HepG2 (cell line): ENCODE data around the gene NAV2. TPM values are rescaled to one million over a fixed set of nuclear protein-coding genes. Genes with fewer than 3 reads are reported as not detected.

Source experiments
- ATAC-seq: fragments of 200-7000 bp; cut with Tn5 transposase; 3 replicates; pipeline ENCODE4 v1.9.1; 2020; ENCODE audit warnings: mild to moderate bottlenecking, moderate library complexity
- BruUV-seq: library from RNA; stranded (reverse); fragments of 400-500 nt; replicated peaks from 2 replicates; lab custom pipeline; 2021; lab: Mats Ljungman, UMichigan
- CTCF ChIA-PET: fragments of 300-600 bp; formaldehyde crosslinking; extraction: SDS; loops from one replicate; lab custom pipeline; 2021; ENCODE audit warnings: low total read pairs, inconsistent platforms, low intra/inter-chr PET ratio; lab: Yijun Ruan, JAX
- POLR2A ChIA-PET: fragments of 350-600 bp; sonication (Branson Sonifier 250); formaldehyde crosslinking; loops from one replicate; lab custom pipeline; 2020; ENCODE audit warnings: antibody characterized with exemption, inconsistent platforms; lab: Yijun Ruan, JAX
- DNase-seq: peaks from one replicate; pipeline ENCODE4 v3.0.0-alpha.2; 2015; ENCODE audit warnings: low spot score
- FAIRE-seq: peaks from 3 replicates; lab custom pipeline; 2011; peaks lifted over from hg19 to GRCh38; lab: Jason Lieb, UNC
- H2AFZ ChIP-seq: one replicate; pipeline ENCODE4 v1.6.1; 2011; ENCODE audit warnings: low read length, inconsistent platforms
- H3K27ac ChIP-seq: fragments of 300-600 bp; 3 replicates; pipeline ENCODE4 v1.8.0; 2011; ENCODE audit warnings: mixed run types, mild to moderate bottlenecking, mixed read lengths, low read length, inconsistent platforms; ENCODE audit not compliant: insufficient read depth; ENCODE audit errors: extremely low read length
- H3K27me3 ChIP-seq, 2 experiments: fragments of 200-600 bp in 1 of 2; 2 replicates in 1 of 2; 3 replicates in 1 of 2; pipeline versions ENCODE4 v1.6.0 to v1.8.0; 2011; ENCODE audit warnings: low read length in 2 of 2, mild to moderate bottlenecking in 2 of 2, moderate library complexity in 2 of 2, inconsistent platforms in 1 of 2; ENCODE audit not compliant: insufficient read depth in 2 of 2, control insufficient read depth in 1 of 2
- H3K36me3 ChIP-seq, 2 experiments: fragments of 200-600 bp in 1 of 2; replicated peaks in 1 of 2; 2 replicates in 1 of 2; 3 replicates in 1 of 2; pipeline versions ENCODE4 v1.5.1 to v1.8.0; 2011; ENCODE audit warnings: low read length in 2 of 2, inconsistent platforms in 1 of 2; ENCODE audit not compliant: insufficient read depth in 2 of 2, control insufficient read depth in 1 of 2
- H3K4me1 ChIP-seq: 2 replicates; pipeline ENCODE4 v1.5.1; 2012; ENCODE audit warnings: low read length, inconsistent platforms; ENCODE audit not compliant: insufficient read depth
- H3K4me2 ChIP-seq: 2 replicates; pipeline ENCODE4 v1.6.0; 2011; ENCODE audit warnings: low read depth, low read length, inconsistent platforms
- H3K4me3 ChIP-seq, 3 experiments: fragments of 200-600 bp in 1 of 3; sonication (generic), shearing (Covaris generic) in 1 of 3; replicated peaks in 1 of 3; 2 replicates each; pipeline ENCODE4 v1.5.1; 2011 to 2016; ENCODE audit warnings: low read length in 3 of 3, inconsistent platforms in 2 of 3, low read depth in 2 of 3, mild to moderate bottlenecking in 2 of 3, control low read depth in 1 of 3, mixed read lengths in 1 of 3; ENCODE audit not compliant: insufficient read depth in 1 of 3
- H3K79me2 ChIP-seq: one replicate; pipeline ENCODE4 v1.6.1; 2011; ENCODE audit warnings: low read length, inconsistent platforms; ENCODE audit not compliant: insufficient read depth
- H3K9ac ChIP-seq: 2 replicates; pipeline ENCODE4 v1.6.0; 2011; ENCODE audit warnings: mild to moderate bottlenecking, low read depth, low read length, inconsistent platforms; ENCODE audit not compliant: insufficient read depth
- H3K9me3 ChIP-seq: 2 replicates; pipeline ENCODE4 v1.5.1; 2012; ENCODE audit warnings: mild to moderate bottlenecking, low read length
- H4K20me1 ChIP-seq: 2 replicates; pipeline ENCODE4 v1.6.0; 2011; ENCODE audit warnings: inconsistent platforms, mild to moderate bottlenecking, low read length, moderate library complexity; ENCODE audit not compliant: insufficient read depth
- AGO2 ChIP-seq: fragments of 200-400 bp; formaldehyde crosslinking; optimal IDR thresholded peaks from 2 replicates; pipeline ENCODE3; 2017; ENCODE audit warnings: mild to moderate bottlenecking, low read depth, low read length, moderate library complexity
- ARID4A ChIP-seq: sonication (generic); formaldehyde crosslinking; IDR thresholded peaks from 2 replicates; pipeline ENCODE4 v1.5.0; 2020; ENCODE audit warnings: mild to moderate bottlenecking, missing genetic modification reagents, borderline replicate concordance
- CEBPZ ChIP-seq: IDR thresholded peaks from 2 replicates; pipeline ENCODE4 v1.6.1; 2012; ENCODE audit warnings: low read length, improper control_type of control experiment
- FOXA1 ChIP-seq, 2 experiments: fragments of 450-650 bp in 1 of 2; sonication (generic) in 1 of 2; formaldehyde crosslinking in 1 of 2; IDR thresholded peaks; 2 replicates each; pipeline versions ENCODE4 v1.4.0 to v1.6.1; 2016 to 2020; ENCODE audit warnings: missing genetic modification reagents in 1 of 2
- GLI4 ChIP-seq: sonication (generic); formaldehyde crosslinking; IDR thresholded peaks from 2 replicates; pipeline ENCODE4 v1.5.1; 2020; ENCODE audit warnings: missing genetic modification reagents, mild to moderate bottlenecking, moderate library complexity, borderline replicate concordance
- MIER3 ChIP-seq: IDR thresholded peaks from 2 replicates; pipeline ENCODE4 v1.6.1; 2016; ENCODE audit warnings: missing compliant biosample characterization, borderline replicate concordance
- RAD51 ChIP-seq: fragments of 450-650 bp; IDR thresholded peaks from 2 replicates; pipeline ENCODE4 v1.6.1; 2016; ENCODE audit warnings: borderline replicate concordance
- SALL1 ChIP-seq: sonication (generic); formaldehyde crosslinking; IDR thresholded peaks from 2 replicates; pipeline ENCODE4 v1.8.0; 2022; ENCODE audit warnings: mild to moderate bottlenecking, missing genetic modification reagents
- SMARCC2 ChIP-seq: fragments of 450-650 bp; IDR thresholded peaks from 2 replicates; pipeline ENCODE4 v1.6.1; 2017; ENCODE audit warnings: antibody characterized with exemption, mild to moderate bottlenecking
- TRIM24 ChIP-seq: sonication (generic); formaldehyde crosslinking; IDR thresholded peaks from 2 replicates; pipeline ENCODE4 v1.8.0; 2022; ENCODE audit warnings: mild to moderate bottlenecking, missing genetic modification reagents
- ZFP62 ChIP-seq: sonication (generic); formaldehyde crosslinking; IDR thresholded peaks from 2 replicates; pipeline ENCODE4 v1.4.0; 2020; ENCODE audit warnings: missing genetic modification reagents
- ZMYM4 ChIP-seq: sonication (generic); formaldehyde crosslinking; IDR thresholded peaks from 2 replicates; pipeline ENCODE4 v1.8.1; 2023; ENCODE audit warnings: mild to moderate bottlenecking, missing genetic modification reagents
- ZNF317 ChIP-seq: sonication (generic); formaldehyde crosslinking; IDR thresholded peaks from 2 replicates; pipeline ENCODE4 v1.5.0; 2020; ENCODE audit warnings: mild to moderate bottlenecking, missing genetic modification reagents
- ZNF552 ChIP-seq: sonication (generic); formaldehyde crosslinking; IDR thresholded peaks from 2 replicates; pipeline ENCODE4 v1.9.0; 2022; ENCODE audit warnings: missing genetic modification reagents, mild to moderate bottlenecking, borderline replicate concordance
- ZNF577 ChIP-seq: sonication (generic); formaldehyde crosslinking; IDR thresholded peaks from 2 replicates; pipeline ENCODE4 v1.4.0; 2020; ENCODE audit warnings: mild to moderate bottlenecking, low read depth, missing genetic modification reagents, borderline replicate concordance
- ZNF615 ChIP-seq: sonication (generic); formaldehyde crosslinking; IDR thresholded peaks from 2 replicates; pipeline ENCODE4 v1.5.0; 2020; ENCODE audit warnings: mild to moderate bottlenecking, missing genetic modification reagents, borderline replicate concordance
- ZNF660 ChIP-seq: sonication (generic); formaldehyde crosslinking; IDR thresholded peaks from 2 replicates; pipeline ENCODE4 v1.5.1; 2020; ENCODE audit warnings: mild to moderate bottlenecking, low read depth, missing genetic modification reagents, borderline replicate concordance
- WGBS: methylation state at CpG from one replicate; pipeline ENCODE4 v1.1.6; 2017; ENCODE audit warnings: low lambda C conversion rate; 5-methylcytosine and 5-hydroxymethylcytosine counted together
- in situ Hi-C: cut with HindIII; loops from 2 replicates; pipeline ENCODE4 v1.10.0; 2017; ENCODE audit warnings: low pct_unique_long_range_greater_than_20kb; ENCODE audit not compliant: extremely low pct_ligation_motif_present
- intact Hi-C: fragments of 100-400 bp; cut with micrococcal nuclease; formaldehyde crosslinking; loops from one replicate; pipeline ENCODE4 v1.10.0; 2022; ENCODE audit not compliant: unreplicated experiment
- polyA plus RNA-seq, 8 experiments: library from polyadenylated mRNA; depleted of rRNA in 3 of 8; stranded (reverse) in 7 of 8; unstranded in 1 of 8; fragments of >200 nt; fragmentation: Illumina TruSeq in 4 of 8; extraction: Trizol in 4 of 8; gene quantifications; 2 replicates each; pipeline versions ENCODE4 v1.2.1 to v1.2.3, GENCODE V29; 2011 to 2016; ENCODE audit warnings: low read depth in 4 of 8, missing spikeins in 1 of 8, mixed read lengths in 1 of 8; ENCODE audit not compliant: insufficient read depth in 1 of 8
- total RNA-seq, 5 experiments: library from RNA; depleted of rRNA; stranded (reverse); fragments of >200 nt; fragmentation: Illumina TruSeq; extraction: Trizol; gene quantifications; 2 replicates each; pipeline ENCODE4 v1.2.3, GENCODE V29; 2016; ENCODE audit warnings: low read depth in 1 of 5

The NAV2 gene
- total and polyA plus RNA-seq, 2 of the 13 experiments (the other 11 are each of a cell fraction or from before 2014, with no cell fraction given) = 9.3 to 34.6 TPM

- ATAC-seq (no peak), DNase-seq (no peak)
- Histone ChIP-seq H3K4me2 (no peak overlapping the region), H3K9ac (no peak overlapping the region), H3K4me3 (no peak overlapping the region), H3K27me3 (no peaks in the 10 kb centered on the region), H3K9me3 (no peaks in the 10 kb centered on the region), H3K79me2 (no peaks in the 10 kb centered on the region), H3K4me1 (peaks cover 26% of the 10 kb centered on the region), H3K27ac (no peak overlapping the region)
- ChIA-PET CTCF (no interaction called here), POLR2A (no interaction called here)
- in situ Hi-C loops = no loop called here
- BruUV-seq = no TSS peak
- TF ChIP-seq GLI4 (CRISPR knock-in tag) (no peak), ZMYM4 (no peak), ZNF317 (CRISPR knock-in tag) (no peak), FOXA1 (IDR thresholded peaks at IDR 0.05) (no peak), FOXA1 (CRISPR knock-in tag; IDR thresholded peaks at IDR 0.05) (no peak), ZNF615 (CRISPR knock-in tag) (no peak), ZFP62 (CRISPR knock-in tag) (no peak), CEBPZ (no peak), RAD51 (no peak), MIER3 (CRISPR knock-in tag) (no peak), TRIM24 (CRISPR knock-in tag) (no peak), SALL1 (no peak), ZNF552 (no peak), ZNF577 (CRISPR knock-in tag) (no peak), SMARCC2 (no peak), AGO2 (no peak), ZNF660 (CRISPR knock-in tag) (no peak), ARID4A (CRISPR knock-in tag) (no peak)
- TF ChIP-seq, all 625 proteins: peak for 0
- no peak overlapping the region for H2AFZ ChIP-seq
- FAIRE-seq = no peak
- H3K36me3 ChIP-seq = no peaks in the 10 kb centered on the region
- WGBS = 96% methylated on average over 20 of the region's 20 CpGs
- no peaks in the 10 kb centered on the region for H4K20me1 ChIP-seq
- intact Hi-C loops = no loop called here
Measured at GRCh38 chr11:19933132-19933735, 220.6 kb downstream of the NAV2 start.
